GM18508 (cell line): ENCODE data around the gene HYAL3.
"Not testable (repeated sequence)": the region's sequence is repeated elsewhere in the genome, so short reads cannot be mapped to it uniquely, and the experiment has no call there.

Experiments
- ATAC-seq: cut with Tn5 transposase; IDR thresholded peaks from one replicate; pipeline ENCODE4 v1.9.1; 2021; ENCODE audit warnings: moderate number of reproducible peaks; ENCODE audit not compliant: insufficient read depth, unreplicated experiment

The HYAL3 gene

DNA sequence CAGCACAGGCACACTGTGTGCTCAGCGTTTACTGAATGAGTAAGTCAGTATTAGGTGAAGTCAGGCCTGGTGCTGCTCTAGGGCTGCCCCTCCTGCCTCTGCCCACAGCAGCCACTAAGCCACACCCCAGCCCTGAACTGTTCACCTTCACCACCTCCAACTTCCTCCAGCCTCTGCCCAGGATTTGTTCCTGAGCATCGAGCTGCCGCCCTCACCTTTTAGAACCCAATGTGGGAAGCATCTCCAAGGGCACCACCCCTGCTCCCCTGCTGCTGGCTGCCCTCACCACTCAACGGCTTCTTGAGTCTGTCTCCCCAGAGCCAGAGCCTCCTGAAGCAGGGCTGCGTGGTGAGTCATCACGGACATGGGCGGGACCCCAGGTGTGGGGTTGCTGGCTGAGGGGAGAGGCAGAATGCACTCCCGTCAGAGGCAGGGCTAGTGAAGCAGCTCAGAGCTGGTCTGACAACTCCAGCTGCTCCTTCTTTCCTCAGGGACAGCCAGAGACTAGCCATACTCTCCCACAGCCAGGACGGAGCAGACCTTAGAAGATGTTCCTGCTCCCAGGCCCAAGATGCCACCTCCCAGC lies 17.5 kb upstream of the HYAL3 start:
- ATAC-seq, result no peak

DNA sequence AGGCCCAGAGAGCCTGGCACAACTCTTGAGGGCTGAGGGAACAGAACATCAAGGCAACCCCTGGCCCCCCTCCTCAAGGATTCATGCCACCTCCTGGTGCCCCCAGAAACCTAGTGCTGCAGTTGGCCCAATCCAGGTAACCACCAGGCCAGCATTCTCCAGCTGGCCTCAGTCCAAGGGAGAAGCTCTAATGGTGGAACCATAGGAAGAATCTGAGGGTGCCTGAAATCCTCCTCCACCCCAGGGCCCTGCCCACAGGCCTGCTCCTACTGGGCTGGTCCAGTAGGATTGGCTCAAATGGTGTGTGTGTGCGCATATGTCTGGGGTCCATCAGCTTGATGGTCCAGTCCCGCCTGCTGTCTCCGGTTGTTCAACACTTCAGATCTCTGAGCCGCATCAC lies 15.6 kb upstream of the HYAL3 start:
- ATAC-seq, result no peak

DNA sequence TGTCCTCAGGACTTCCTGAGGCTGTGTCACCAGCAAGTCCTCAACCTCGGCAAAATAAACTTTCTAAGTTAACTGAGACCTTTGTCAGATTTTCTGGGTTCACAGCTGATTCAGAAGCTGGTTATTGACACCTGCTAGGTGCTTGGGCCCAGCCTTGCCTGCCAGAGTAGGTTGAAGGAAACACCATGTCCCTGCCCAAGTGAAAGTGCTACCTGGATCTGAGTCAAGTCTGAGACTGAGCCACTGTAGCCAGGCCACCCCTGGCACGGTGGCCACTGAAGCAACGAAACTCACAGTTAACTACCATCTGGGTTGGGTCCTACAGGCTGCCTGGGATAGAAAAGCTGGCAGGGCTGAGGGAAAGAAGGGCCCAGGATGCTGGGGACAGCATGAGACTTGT lies 15.1 kb upstream of the HYAL3 start:
- ATAC-seq, result no peak

DNA sequence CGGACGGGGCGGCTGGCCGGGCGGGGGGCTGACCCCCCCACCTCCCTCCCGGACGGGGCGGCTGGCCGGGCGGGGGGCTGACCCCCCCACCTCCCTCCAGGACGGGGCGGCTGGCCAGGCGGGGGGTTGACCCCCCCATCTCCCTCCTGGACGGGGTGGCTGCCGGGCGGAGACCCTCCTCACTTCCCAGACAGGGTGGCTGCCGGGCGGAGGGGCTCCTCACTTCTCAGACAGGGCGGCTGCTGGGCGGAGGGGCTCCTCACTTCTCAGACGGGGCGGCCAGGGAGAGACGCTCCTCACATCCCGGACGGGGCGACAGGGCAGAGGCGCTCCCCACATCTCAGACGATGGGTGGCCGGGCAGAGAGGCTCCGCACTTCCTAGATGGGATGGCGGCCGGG lies 12.8 kb upstream of the HYAL3 start:
- ATAC-seq, result not testable (repeated sequence)

DNA sequence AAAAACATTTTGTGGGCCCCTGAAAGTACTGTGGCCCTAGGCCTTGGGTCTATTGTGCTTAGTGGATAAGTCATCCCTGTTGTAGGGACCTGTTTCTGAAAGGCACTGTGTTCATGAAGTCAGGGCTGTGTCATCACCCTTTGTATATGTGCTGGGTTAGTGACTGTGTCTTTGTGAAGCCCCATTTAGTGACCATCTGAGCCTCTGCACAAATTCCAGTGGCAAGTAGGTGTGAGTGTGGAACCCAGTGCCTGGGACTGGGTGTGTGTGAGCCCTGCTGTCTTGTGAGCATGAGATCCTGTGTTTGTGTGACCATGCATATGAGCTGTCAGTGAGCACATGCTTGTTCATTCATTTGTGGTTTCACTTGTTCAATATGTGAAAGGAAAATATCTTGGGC lies 5.4 kb upstream of the HYAL3 start:
- no peak for ATAC-seq

DNA sequence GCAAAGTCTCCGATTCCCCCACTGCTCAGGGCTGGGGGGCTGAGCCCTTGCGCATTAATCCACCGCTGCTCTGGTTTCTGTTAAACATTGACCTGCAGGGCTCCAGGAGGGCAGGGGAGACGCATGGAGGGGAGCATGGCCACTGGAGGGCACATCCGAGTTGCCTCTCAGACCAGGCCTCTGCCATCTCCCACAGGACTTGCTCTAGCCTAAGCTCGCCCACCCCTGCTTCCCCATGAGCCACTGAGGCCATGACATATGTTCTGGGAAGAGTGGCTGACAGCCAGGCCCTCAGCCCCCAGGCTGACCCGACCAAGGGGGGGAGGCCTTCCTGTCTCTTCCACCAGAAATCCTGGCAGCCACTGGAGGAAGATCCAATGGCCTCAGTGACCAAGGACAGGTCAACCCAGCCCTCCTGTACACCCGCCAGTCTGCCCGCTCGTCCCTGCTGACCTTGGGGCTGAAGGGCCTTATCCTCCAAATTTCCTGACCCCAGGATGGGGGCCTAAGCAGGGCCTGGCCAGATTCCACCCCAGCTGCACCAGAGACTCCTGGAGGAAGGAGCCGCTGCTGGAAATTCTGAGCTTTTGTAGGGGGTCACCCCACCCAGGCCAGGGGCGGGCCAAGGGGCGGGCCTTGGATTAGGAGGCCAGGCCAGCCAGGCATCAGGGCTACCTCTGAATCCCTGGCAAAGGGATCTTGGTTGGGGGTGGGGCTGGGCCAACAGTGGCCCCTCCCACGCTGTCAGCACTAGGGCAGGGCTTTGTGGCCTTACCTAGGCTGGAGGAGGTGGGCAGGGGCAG lies 4.0 kb upstream of the HYAL3 start, which contains the start of gene HYAL1:
TSS of gene HYAL1 (minus strand) at position 562 of the 803 bp plus-strand sequence. CDS start 618 bp downstream, outside the sequence.
- ATAC-seq, result no peak

DNA sequence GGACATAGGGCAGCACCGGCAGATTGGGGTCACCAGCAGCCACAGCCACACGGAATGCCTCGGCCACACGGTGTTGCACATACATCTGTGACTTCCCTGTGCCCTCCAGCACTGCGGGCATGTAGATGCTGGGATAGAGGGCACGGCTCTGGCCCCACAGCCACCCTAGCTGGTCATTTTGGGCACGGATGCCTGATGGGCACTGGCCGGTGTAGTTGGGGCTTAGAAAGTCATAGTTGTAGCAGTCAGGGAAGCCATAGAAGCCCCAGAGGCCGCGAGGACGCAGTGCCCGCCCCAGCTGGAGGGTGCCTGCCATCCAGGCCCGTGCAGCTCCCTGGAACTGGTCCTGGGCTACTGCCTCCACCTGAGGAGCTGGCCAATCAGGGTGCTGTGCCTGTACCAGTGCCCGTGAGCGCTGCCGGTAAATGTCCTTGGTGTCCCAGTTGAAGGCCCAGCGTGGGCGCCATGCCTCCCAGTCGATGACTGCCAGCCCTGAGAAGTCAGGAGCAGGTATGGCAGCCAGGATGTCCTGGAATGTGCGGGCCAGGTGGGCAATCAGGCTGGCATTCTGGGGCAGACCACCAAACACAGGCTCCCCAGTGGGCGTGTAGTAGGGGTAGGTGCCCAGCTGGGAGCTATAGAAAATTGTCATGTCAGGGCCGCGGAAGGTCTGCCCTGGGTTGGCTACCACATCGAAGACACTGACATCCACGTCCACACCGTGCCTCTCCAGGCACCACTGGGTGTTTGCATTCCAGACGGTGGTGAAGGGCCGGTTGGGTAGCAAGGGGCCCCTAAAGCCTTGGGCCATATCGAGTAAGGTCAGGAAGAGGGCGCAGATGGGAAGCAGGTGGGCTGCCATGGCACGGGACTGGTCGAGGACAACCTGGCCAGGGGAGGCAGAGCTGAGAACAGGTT lies 3.1 kb upstream of the HYAL3 start:
- no peak for ATAC-seq

DNA sequence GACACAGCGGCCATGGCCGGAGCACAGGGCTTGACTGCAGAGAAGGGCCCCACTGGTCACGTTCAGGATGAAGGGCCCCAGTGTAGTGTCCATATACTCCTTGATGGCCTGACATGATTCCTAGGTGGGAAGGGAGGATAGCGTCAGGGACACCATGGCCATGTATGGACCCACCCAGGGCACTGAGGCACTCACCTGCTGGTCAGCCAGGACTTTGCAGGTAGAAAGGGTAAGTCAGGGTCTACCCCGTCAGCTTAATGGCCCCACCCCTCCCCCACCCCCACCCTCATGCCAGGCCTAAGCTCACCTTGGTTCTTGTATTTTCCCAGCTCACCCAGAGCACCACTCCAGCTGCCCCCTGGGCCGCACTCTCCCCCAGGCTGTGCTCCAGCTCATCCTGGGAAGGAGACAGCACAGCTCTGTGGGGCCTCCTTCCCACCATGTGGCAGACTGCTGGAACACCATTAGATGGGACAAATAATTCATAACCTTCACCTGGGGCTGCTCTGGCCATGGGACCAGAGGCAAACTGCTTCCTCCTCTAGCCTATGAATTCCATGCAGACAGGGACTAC lies 1.6 kb upstream of the HYAL3 start:
- ATAC-seq, result no peak

DNA sequence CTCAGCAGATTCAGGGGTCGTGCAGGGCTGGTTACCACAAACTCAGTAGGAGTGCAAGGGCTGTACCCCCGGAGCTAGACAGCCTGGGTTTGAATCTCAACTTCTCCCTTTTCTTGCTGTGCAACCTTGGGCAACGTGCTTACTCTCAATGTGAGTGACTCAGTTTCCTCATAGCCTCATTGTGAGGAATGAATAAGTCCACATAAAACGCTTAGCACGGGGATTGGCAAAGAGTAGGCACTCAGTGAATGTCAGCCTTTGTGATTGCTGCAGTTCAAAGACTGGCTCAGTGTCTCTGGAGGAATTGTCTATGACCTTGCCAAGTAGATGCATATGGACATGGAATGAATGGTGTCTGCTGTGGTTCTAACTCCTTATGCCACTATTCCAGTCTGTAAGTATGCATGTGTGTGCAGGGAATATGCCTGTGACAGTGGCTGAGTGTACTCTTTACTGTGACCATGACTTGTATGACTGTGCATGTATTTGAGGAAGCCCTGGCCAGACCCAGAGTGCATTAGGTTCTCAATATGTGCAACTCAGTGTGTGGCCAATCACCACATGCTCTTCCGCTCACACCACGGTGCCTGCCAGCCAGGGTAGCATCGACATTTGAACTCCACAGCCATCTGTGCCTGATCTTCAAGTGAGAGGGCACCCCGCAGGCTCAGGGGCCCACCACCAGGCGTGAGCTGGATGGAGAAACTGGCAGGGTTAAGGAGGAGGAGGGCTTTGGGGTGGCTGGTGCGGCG lies 900 bp upstream of the HYAL3 start:
- ATAC-seq, result no peak

DNA sequence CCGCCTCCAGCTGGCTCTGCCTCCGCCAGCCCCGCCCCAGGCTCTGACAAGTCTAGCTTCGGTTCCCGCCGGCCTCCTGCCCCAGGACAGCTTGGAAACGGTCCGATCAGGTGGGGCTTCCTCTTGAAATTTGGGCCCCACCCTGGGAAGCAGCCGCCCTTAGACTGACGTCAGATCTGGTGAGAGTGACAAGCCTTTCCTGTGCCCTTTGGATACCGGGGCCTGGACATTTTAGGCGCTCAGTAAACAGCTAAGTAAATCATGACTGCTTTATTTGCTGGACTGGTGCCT lies 378 bp upstream of the HYAL3 start:
- ATAC-seq, result no peak

DNA sequence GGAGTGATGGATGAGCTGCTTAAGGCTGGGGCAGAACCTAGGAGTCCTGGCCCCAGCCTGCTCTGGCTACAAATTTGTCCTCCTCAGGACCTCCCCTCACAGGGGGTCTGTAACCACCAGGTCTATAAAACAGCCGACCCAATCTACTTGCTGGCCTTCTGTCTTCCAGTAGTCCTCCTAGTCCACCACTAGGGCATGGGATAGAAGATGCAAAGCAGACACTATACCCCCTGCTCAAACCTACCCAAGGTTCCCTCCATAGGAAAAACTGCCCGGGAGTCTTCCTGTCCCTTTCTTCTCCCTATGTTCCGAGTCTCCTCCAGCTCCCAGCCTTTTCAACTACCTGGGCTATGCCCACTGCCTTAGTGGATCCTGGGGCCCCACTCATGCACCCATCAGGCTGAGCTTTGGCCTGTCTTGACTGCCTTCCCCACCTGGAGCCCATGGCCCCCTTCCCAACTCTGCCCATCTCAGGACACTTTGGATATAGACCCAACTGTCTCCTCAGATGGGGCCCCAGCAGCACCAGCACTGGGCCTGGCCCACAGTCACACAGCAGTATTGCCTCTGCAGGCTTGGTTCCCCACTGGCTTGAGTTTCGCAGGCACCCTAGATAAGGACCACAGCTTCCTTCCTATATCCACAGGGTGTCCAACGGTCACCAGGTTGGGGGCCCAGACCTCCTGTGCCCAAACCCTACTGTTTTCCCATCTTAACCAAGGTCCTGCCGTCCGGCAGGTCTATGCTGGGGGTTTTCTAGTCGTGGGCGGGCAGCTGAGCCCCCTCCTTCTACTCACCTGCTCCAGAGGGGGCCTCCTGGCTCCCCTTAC lies 1.1 kb downstream of the HYAL3 start:
- no peak for ATAC-seq

DNA sequence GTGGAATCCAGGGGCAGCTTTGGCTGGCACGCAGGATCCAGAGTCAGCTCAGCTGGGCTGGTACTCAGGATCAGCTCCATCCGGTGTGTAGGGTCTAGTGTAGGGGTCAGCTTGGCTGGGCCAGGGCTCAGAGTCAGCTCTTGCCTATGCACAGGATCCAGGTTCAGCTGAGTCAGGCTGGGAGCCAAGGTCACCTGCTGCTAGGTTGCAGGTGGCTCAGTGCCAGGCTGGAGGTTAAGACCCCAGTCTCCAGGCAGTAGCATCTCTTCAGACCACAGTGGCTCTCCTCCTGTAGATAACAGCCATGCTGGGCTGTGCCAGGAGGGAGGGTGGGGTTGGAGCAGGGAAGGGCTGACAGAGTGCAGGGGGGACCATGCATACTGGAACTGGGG lies 1.8 kb downstream of the HYAL3 start:
- ATAC-seq, result no peak

DNA sequence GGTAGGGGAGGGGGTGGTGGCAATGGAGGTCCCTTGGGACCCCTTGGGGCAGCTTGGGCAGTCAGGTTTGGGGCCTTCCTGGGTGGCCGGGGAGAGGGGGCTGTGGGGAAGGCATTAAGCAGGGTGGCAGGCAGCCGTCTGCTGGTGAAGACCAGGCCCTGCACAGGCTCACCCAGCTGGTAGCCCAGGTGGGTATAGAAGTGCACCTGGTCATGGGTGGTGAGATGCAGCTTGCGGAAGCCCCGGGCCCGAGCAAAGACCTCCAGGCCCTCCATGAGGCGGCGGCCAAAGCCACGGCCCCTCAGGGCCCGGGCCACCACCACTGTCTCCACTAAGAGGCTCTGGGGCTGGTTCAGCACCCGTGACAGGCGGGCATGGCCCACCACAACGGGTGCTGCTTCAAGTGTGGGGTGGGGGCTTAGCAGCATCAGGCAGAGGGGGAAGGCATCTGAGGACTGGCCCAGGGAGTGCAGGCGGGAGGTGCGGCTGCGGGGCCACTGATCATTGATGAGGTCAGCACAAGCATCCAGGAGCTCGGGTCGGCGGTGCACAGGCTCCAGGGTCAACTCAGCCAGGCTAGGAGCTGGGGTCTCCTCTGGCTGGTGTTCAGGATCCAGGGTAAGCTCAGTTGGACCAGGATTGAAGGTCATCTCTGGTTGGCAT lies 2.4 kb downstream of the HYAL3 start:
- ATAC-seq, result no peak

DNA sequence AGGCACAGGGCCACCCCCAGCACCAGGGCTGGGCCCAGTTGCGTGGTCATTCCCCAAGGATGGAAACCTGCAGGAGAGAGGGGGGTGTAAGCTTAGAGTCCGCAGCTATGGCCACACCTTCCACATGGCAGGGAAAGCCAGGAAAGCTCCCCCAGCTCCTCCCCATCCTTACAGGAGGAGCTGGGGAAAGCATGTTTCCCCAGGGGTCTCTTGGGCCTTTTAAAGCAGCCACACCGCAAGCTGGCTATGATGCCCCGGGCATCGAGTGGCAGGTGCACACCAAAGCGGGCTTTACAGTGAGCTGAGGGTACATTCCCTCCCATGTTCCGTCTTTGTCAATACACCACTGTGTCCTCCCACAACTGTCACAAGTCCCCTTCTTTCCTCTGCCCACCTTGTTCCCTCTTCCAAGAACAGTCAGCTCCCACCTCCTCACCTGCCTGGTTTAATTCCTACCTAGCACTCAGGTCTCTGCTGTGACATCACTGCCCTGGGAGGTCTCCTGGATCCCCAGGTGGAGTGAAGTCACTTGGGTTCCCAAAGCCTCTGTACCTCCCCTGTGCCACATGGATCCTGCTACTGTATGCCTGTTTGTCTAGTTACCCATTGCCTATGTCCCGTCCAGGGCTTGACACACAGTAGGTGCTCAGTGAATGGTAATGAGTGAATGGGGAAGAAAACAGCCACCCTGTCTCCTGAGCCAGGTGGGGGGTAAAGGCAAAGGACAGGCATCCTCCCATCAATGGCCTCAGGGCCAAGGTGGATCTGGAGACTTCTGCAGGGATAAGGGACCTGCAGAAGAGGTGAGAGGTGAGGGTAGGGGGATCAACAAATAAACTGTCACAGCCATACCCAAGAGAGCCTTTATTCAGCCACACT lies 3.4 kb downstream of the HYAL3 start:
- ATAC-seq, result no peak

DNA sequence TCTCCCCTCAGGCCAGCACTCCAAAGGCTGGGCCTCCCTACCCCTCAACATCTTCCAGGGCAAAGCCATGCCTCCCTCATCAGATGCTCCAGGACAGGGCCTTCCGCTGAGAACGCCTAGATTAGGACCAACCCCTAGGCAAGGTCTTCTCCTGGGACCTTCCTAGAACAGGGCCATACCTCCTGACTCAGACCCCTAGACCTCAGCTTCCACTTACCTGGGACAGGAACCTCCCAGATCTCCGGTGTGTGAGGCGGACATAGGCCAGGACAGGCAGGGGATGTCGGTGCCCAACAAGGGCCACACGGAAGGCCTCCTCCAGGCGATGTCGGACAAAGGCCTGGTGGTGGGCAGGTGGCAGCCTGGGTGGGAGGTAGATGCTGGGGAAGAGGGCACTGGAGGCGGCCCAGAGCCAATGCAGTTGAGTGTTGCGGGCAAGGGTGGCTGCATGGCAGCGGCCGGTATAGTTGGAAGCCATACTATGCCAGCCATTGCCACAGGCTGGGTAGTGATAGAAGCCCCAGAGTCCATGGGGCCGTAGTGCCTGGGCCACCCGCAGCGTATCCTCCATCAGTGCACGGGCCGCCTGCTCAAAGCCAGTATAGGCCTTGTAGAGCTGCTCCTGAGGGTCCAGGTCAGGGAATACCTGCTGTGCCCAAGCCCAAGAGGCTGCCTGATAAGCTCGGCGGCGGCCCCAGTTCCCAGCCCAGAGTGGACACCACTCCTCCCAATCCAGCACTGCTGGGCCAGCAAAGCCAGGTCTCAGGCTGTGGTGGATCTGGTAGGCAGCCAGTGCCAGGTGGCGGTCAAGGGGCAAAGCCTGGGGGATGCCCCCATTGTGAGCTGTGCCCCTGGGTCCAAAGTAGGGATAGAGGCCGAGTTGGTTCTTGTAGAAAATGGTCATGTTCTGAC lies 4.5 kb downstream of the HYAL3 start:
- no peak for ATAC-seq

DNA sequence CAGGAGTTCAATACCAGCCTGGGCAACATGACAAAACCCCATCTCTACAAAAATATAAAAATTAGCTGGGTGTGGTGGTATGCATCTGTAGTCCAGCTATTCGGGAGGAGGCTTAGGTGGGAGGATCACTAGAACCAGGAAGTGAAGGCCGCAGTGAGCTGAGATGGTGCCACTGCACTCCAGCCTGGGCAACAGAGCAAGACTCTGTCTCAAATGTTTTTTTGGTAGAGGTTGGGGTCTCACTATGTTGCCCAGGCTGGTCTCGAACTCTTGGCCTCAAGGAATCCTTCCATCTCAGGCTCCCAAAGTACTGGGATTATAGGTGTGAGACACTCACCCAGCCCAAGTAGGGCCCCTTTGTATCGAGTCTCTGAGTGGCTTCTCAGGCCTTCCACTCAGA lies 5.1 kb downstream of the HYAL3 start:
- no peak for ATAC-seq
